OCI-LY1 (cell line): ENCODE measurements around the gene DAAM1.

Experiments used
- H2AFZ ChIP-seq: fragments of 200-600 bp; sonication (generic), shearing (Covaris generic); 2 replicates; pipeline ENCODE4 v1.6.0; 2014; ENCODE audit warnings: antibody characterized with exemption, mild to moderate bottlenecking, low read length
- H3F3A ChIP-seq: fragments of 200-600 bp; sonication (generic), shearing (Covaris generic); 2 replicates; pipeline ENCODE4 v1.6.0; 2014; ENCODE audit warnings: mild to moderate bottlenecking, antibody characterized with exemption, low read length, moderate library complexity; ENCODE audit not compliant: insufficient read depth
- H3K27ac ChIP-seq: fragments of 200-600 bp; sonication (generic); 2 replicates; pipeline ENCODE4 v1.5.1; 2014; ENCODE audit warnings: low read length, mixed run types, mild to moderate bottlenecking, low read depth; ENCODE audit not compliant: poor library complexity, severe bottlenecking
- H3K27me3 ChIP-seq: fragments of 200-600 bp; sonication (generic); 2 replicates; pipeline ENCODE4 v1.6.0; 2014; ENCODE audit warnings: antibody characterized with exemption, mild to moderate bottlenecking, low read length, moderate library complexity; ENCODE audit not compliant: insufficient read depth
- H3K36me3 ChIP-seq: fragments of 200-600 bp; sonication (generic); 2 replicates; pipeline ENCODE4 v1.6.1; 2014; ENCODE audit warnings: mild to moderate bottlenecking, antibody characterized with exemption, low read length, moderate library complexity, mixed read lengths; ENCODE audit not compliant: insufficient read depth
- H3K4me1 ChIP-seq: fragments of 200-600 bp; sonication (generic); 2 replicates; pipeline ENCODE4 v1.5.1; 2014; ENCODE audit warnings: mild to moderate bottlenecking, low read length, moderate library complexity; ENCODE audit not compliant: insufficient read depth, severe bottlenecking
- H3K4me2 ChIP-seq: fragments of 200-600 bp; sonication (generic), shearing (Covaris generic); 2 replicates; pipeline ENCODE4 v1.6.1; 2014; ENCODE audit warnings: low read length
- H3K4me3 ChIP-seq: fragments of 200-600 bp; sonication (generic); 2 replicates; pipeline ENCODE4 v1.5.1; 2014; ENCODE audit warnings: low read length, low read depth, mild to moderate bottlenecking, mixed read lengths; ENCODE audit not compliant: poor library complexity, severe bottlenecking
- H3K79me2 ChIP-seq: fragments of 200-600 bp; shearing (Covaris generic); 2 replicates; pipeline ENCODE4 v1.6.1; 2016; ENCODE audit warnings: mixed run types, low read length, mixed read lengths; ENCODE audit not compliant: insufficient read depth
- H3K9ac ChIP-seq: fragments of 200-600 bp; sonication (generic), shearing (Covaris generic); 2 replicates; pipeline ENCODE4 v1.6.1; 2014; ENCODE audit warnings: mild to moderate bottlenecking, low read length, mixed read lengths
- H3K9me2 ChIP-seq: fragments of 200-600 bp; sonication (generic), shearing (Covaris generic); 2 replicates; pipeline ENCODE4 v1.6.1; 2014; ENCODE audit warnings: low read depth, mild to moderate bottlenecking, low read length, mixed read lengths
- H3K9me3 ChIP-seq: fragments of 200-600 bp; shearing (Covaris generic); 2 replicates; pipeline ENCODE4 v1.6.1; 2014; ENCODE audit warnings: low read length, mixed read lengths
- H4K20me1 ChIP-seq: fragments of 200-600 bp; sonication (generic), shearing (Covaris generic); 2 replicates; pipeline ENCODE4 v1.6.0; 2016; ENCODE audit warnings: mild to moderate bottlenecking, low read length; ENCODE audit not compliant: insufficient read depth
- EZH2 ChIP-seq: fragments of 200-600 bp; sonication (generic), shearing (Covaris generic); IDR thresholded peaks from 2 replicates; pipeline ENCODE4 v1.8.0; 2017; ENCODE audit warnings: borderline replicate concordance, mixed run types, mild to moderate bottlenecking, antibody characterized with exemption, low read length, moderate library complexity, mixed read lengths
- TF ChIP-seq, protein P1 (sequence below): fragments of 200-600 bp; sonication (generic), shearing (Covaris generic); IDR thresholded peaks from 2 replicates; pipeline ENCODE4 v1.5.1; 2017; ENCODE audit warnings: mild to moderate bottlenecking, antibody characterized with exemption, low read length, moderate library complexity, mixed read lengths

DAAM1 gene

DNA sequence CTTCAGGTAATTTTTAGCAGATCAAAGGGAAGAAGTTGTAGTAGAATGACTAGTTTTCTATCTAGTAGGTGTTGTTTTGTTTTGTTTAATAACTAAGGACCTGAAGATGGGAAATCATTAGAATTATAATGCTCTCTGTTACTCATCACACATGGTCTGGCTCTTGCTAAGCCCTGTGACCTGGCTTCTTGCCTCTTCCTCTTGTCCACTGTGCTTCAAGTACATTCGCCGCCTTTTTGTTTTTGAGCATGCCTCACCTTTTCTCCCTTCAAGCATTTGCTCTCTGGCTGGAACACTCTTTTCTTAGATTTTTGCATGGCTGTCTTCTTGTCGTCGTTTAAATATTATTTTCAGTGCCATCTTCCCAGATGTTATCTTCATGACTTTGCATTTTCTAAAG, 47.7 kb downstream of the DAAM1 start:
- no peaks in the 10 kb centered on the region for H3K27me3 ChIP-seq
- no peak overlapping the region for H3K9ac ChIP-seq
- no peaks in the 10 kb centered on the region for H3K9me3 ChIP-seq
- H3F3A ChIP-seq, result no peaks in the 10 kb centered on the region
- no peaks in the 10 kb centered on the region for H3K36me3 ChIP-seq
- H3K9me2 ChIP-seq, result no peaks in the 10 kb centered on the region
- no peak overlapping the region for H3K4me3 ChIP-seq
- H3K27ac ChIP-seq, result no peak overlapping the region
- H2AFZ ChIP-seq, result no peak overlapping the region
- TF ChIP-seq EZH2, result no peak
- TF ChIP-seq, protein P1, sequence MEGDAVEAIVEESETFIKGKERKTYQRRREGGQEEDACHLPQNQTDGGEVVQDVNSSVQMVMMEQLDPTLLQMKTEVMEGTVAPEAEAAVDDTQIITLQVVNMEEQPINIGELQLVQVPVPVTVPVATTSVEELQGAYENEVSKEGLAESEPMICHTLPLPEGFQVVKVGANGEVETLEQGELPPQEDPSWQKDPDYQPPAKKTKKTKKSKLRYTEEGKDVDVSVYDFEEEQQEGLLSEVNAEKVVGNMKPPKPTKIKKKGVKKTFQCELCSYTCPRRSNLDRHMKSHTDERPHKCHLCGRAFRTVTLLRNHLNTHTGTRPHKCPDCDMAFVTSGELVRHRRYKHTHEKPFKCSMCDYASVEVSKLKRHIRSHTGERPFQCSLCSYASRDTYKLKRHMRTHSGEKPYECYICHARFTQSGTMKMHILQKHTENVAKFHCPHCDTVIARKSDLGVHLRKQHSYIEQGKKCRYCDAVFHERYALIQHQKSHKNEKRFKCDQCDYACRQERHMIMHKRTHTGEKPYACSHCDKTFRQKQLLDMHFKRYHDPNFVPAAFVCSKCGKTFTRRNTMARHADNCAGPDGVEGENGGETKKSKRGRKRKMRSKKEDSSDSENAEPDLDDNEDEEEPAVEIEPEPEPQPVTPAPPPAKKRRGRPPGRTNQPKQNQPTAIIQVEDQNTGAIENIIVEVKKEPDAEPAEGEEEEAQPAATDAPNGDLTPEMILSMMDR, result no peak
- peaks cover 90% of the 10 kb centered on the region for H3K79me2 ChIP-seq
- H3K4me1 ChIP-seq, result peaks cover 31% of the 10 kb centered on the region
- H4K20me1 ChIP-seq, result no peaks in the 10 kb centered on the region
- H3K4me2 ChIP-seq, result no peak overlapping the region

DNA sequence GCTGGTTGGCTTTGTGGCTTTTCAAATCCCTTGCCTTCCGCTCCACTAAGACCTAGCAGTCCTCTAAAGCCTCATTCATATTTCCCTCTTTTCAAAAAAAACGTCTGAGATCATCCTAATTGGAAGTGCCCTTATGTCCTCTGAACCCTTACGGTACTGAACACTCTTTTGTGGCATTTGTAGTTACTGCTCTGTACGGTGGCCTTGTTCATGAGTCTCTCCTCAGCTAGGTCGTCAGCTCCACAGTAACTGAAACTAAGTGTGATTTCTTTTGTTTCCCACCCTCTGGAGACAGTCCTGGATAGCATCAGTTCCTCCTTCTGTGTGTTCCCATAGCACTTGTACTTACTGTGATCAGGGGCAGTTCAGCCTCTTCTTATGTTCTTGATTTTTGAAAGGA, 49.7 kb downstream of the DAAM1 start:
- Histone ChIP-seq H2AFZ (no peak overlapping the region), H4K20me1 (no peaks in the 10 kb centered on the region), H3K9me3 (no peaks in the 10 kb centered on the region), H3F3A (no peaks in the 10 kb centered on the region), H3K9ac (no peak overlapping the region), H3K79me2 (peaks cover 88% of the 10 kb centered on the region), H3K36me3 (peaks cover 5% of the 10 kb centered on the region), H3K4me2 (no peak overlapping the region), H3K4me3 (no peak overlapping the region), H3K4me1 (peaks cover 31% of the 10 kb centered on the region), H3K27ac (no peak overlapping the region), H3K9me2 (no peaks in the 10 kb centered on the region), H3K27me3 (no peaks in the 10 kb centered on the region)
- TF ChIP-seq EZH2, result no peak
- TF ChIP-seq, protein P1, result no peak

DNA sequence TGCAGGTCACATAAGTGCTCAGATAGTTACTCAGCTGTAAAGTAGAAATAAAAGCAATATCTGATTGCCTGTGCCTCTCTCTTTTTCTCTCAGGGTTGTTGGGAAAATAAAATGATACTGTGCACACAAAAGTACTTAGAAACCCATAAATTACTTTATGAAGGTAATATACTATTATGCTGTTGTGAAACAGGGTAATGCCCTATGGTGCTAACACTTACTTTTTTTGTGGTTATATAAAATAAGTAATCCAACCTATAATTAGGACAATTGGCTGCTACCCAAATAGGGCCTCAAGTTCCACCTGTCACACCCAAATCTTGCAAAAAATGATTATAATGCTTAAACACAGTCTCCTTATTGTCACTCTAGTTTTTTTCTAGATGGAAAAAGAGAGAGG, 50.6 kb downstream of the DAAM1 start:
- Histone ChIP-seq H3K4me1 (peaks cover 31% of the 10 kb centered on the region), H3K79me2 (peaks cover 80% of the 10 kb centered on the region), H3K36me3 (peaks cover 13% of the 10 kb centered on the region), H3K4me3 (no peak overlapping the region), H3F3A (no peaks in the 10 kb centered on the region), H2AFZ (no peak overlapping the region), H3K27ac (no peak overlapping the region), H3K27me3 (no peaks in the 10 kb centered on the region), H4K20me1 (no peaks in the 10 kb centered on the region), H3K4me2 (no peak overlapping the region), H3K9me3 (peaks cover 5% of the 10 kb centered on the region), H3K9me2 (no peaks in the 10 kb centered on the region), H3K9ac (no peak overlapping the region)
- TF ChIP-seq, protein P1, result no peak
- no peak for TF ChIP-seq EZH2
